ENCODE data around the gene ETV7. TPM values are rescaled to one million over a fixed set of nuclear protein-coding genes. Genes with fewer than 3 reads are reported as not detected.

The ETV7 gene
- total RNA-seq, 2 donors from 2014 or later: 2.6 to 5.4 TPM

DNA sequence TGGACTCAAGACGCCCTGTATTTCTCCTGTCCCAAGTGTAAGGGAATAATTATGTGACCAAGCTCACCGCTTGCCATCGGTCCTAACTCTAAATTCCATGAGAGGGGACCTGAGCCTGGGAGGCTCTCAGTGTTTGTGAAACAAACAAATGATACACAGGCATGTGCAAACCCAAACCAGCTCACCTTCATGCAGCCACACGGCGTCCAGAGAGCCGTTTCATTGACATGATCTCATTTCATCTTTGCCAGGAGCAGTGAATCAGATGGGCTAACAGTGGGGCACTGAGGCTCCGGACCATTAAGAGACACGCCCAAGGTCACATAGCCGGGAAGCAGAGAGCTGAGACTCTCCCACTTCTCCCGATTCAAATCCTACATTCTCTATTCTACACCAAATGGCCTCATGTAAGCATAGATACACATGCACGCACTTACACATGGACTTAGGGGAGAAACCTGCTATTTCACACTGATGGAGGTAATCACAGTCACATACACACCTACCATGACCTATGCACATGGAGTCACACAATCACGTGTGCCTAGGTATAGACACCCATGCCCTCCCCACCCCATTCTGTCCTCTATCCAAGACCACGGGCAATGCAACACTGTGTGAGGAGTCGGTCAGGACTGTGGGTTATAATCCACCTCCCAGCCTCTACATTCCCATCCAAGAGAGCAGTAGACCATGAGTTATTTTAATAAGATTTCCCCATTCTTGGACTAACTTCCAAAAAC lies 51.8 kb downstream of the ETV7 start:
- Histone ChIP-seq H3K4me3 (no peak overlapping the region), H3K36me3 (no peaks in the 10 kb centered on the region), H3K27ac (no peak overlapping the region), H3K9me3 (no peaks in the 10 kb centered on the region), H3K4me1 (ENCODE audit: control insufficient read depth in 1 of 2, low read depth in 2 of 2) (peaks cover 0 to 6% of the 10 kb centered on the region in 2 donors), H3K27me3 (replicated peaks; ENCODE audit: insufficient read depth) (no peaks in the 10 kb centered on the region)
- no peak for DNase-seq (ENCODE audit: low spot score)
- ATAC-seq (ENCODE audit: insufficient number of reproducible peaks, low FRiP score, low read depth): no peak
- TF ChIP-seq, protein P1, sequence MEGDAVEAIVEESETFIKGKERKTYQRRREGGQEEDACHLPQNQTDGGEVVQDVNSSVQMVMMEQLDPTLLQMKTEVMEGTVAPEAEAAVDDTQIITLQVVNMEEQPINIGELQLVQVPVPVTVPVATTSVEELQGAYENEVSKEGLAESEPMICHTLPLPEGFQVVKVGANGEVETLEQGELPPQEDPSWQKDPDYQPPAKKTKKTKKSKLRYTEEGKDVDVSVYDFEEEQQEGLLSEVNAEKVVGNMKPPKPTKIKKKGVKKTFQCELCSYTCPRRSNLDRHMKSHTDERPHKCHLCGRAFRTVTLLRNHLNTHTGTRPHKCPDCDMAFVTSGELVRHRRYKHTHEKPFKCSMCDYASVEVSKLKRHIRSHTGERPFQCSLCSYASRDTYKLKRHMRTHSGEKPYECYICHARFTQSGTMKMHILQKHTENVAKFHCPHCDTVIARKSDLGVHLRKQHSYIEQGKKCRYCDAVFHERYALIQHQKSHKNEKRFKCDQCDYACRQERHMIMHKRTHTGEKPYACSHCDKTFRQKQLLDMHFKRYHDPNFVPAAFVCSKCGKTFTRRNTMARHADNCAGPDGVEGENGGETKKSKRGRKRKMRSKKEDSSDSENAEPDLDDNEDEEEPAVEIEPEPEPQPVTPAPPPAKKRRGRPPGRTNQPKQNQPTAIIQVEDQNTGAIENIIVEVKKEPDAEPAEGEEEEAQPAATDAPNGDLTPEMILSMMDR (IDR thresholded peaks at IDR 0.05): no peak

DNA sequence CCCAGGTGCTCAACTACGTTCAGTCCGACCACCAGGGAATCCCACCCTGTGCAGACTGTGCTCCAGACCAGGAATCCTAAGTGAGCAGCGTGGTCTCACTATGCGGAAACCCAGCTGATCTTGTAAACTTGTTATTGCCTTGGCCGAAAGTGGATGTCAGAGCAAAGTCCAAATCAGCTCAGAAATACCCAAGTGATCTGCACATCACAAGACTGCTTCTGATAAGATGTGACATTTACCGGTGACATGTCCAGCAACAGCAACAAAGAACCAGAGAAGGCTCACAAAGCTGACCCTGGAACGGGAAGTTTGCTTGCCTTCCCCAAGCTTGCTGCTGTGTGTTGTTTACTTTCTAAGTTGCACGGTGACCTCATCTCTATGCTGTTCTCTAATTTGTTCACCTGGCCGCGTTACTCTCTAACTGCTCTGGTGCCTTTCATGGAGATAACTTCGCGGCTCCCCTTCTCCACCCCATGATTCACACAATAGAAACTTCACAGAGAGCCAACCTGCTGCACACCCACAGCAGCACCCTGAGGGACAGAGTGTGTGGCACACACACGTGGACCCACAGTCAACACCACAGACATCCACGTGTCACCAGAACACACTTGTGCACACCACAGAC lies 52.5 kb downstream of the ETV7 start:
- H3K36me3 ChIP-seq: no peaks in the 10 kb centered on the region
- no peak overlapping the region for H3K27ac ChIP-seq
- no peaks in the 10 kb centered on the region for H3K9me3 ChIP-seq
- H3K27me3 ChIP-seq (replicated peaks; ENCODE audit: insufficient read depth): no peaks in the 10 kb centered on the region
- DNase-seq (ENCODE audit: low spot score) (no peak), ATAC-seq (ENCODE audit: insufficient number of reproducible peaks, low FRiP score, low read depth) (no peak)
- peaks cover 0 to 5% of the 10 kb centered on the region in 2 donors for H3K4me1 ChIP-seq (ENCODE audit: control insufficient read depth in 1 of 2, low read depth in 2 of 2)
- TF ChIP-seq, protein P1 (IDR thresholded peaks at IDR 0.05): no peak
- H3K4me3 ChIP-seq: no peak overlapping the region

DNA sequence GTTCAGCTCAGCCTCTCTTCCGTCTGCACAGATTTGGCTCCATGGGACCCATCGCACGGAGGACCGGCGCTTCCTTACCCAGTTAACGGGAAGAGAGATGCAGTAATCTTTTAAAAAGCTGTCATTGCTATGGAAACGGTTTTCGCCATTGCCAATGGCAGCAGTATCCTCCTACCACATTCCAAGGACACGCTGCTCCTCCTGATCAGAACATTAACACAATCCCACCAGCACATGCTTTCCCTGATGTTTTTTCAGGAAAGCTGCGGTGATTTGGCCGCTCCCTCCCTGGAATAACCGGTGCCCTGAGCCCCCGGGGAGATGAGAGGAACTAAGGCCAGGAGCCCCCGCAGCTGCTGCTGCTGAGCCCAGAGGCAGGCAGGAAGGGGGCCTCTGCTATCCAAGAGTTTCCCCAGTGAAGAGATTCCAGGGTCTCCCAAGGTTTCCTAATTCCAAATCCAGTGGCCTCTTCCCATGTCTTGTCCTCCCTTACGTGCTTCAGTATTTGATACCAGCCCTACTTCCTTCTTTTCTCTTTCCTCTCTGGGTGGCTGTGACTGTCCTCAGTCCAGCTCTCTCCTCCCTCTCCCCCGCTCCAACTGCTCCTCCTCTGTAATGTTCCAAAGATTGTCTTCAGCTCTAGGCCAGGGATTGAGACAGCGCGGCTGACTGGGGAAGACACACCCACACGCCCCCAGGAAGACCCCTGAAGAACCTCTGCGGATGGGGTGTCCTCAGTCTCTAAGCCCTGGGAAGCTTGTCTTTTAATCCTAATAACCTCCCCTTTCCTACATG lies 53.3 kb downstream of the ETV7 start:
- no peak overlapping the region for H3K27ac ChIP-seq
- ATAC-seq (ENCODE audit: insufficient number of reproducible peaks, low FRiP score, low read depth) (no peak), DNase-seq (ENCODE audit: low spot score) (no peak)
- H3K9me3 ChIP-seq: no peaks in the 10 kb centered on the region
- H3K4me1 ChIP-seq (ENCODE audit: control insufficient read depth in 1 of 2, low read depth in 2 of 2): peaks cover 0 to 5% of the 10 kb centered on the region in 2 donors
- no peak overlapping the region for H3K4me3 ChIP-seq
- H3K27me3 ChIP-seq (replicated peaks; ENCODE audit: insufficient read depth): no peaks in the 10 kb centered on the region
- TF ChIP-seq, protein P1 (IDR thresholded peaks at IDR 0.05): no peak
- no peaks in the 10 kb centered on the region for H3K36me3 ChIP-seq

DNA sequence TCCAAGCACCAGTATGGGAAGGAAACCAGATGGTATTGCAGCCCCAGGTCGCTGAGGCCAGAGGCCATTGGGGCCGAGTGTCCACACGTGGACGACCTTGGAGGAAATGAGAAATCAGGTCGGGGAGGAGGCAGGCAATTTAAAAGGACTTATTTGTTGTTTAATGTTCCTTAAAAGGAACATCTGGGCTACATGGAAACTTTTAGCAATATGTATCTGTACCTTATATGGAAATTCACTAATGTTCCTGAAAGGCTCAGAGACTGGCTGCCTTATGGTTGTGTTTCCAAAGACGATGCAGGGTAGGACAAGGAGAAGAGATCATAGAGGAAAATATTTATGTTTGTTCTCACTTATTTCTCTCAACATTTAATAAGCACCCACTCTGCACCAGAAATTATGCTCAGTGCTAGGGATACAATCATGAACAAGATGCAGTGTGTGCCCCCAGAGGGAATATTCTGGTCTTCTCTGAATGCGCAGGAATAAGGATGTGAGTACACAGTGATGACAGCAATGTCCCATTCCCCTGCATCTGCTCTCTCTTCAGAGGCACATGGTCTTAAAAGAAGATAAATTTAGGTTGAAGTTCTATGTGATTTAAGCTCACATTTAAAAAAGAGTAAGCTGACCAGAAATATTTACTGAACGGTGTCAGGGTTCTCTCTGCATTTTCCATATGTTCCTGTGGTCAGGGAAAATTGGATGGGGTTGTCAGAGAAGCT lies 54.1 kb downstream of the ETV7 start:
- no peak overlapping the region for H3K27ac ChIP-seq
- no peaks in the 10 kb centered on the region for H3K27me3 ChIP-seq (replicated peaks; ENCODE audit: insufficient read depth)
- no peak for ATAC-seq (ENCODE audit: insufficient number of reproducible peaks, low FRiP score, low read depth)

More for the DNA sequence above, 54.1 kb downstream of the ETV7 start:
- no peak overlapping the region for H3K4me3 ChIP-seq
- no peak for DNase-seq (ENCODE audit: low spot score)
- H3K36me3 ChIP-seq: no peaks in the 10 kb centered on the region
- H3K9me3 ChIP-seq: no peaks in the 10 kb centered on the region
- TF ChIP-seq, protein P1 (IDR thresholded peaks at IDR 0.05): no peak
- H3K4me1 ChIP-seq (ENCODE audit: control insufficient read depth in 1 of 2, low read depth in 2 of 2): peaks cover 0 to 5% of the 10 kb centered on the region in 2 donors
